GM12873 (cell line): ENCODE results near the gene CFAP70.

Experiments
- TF ChIP-seq, protein P1 (sequence below): IDR thresholded peaks from 2 replicates; pipeline ENCODE4 v1.5.1; 2012; ENCODE audit warnings: low read depth, mild to moderate bottlenecking, moderate library complexity, low read length, control low read depth; ENCODE audit not compliant: insufficient read depth; ENCODE audit errors: missing control alignments

CFAP70 gene

DNA sequence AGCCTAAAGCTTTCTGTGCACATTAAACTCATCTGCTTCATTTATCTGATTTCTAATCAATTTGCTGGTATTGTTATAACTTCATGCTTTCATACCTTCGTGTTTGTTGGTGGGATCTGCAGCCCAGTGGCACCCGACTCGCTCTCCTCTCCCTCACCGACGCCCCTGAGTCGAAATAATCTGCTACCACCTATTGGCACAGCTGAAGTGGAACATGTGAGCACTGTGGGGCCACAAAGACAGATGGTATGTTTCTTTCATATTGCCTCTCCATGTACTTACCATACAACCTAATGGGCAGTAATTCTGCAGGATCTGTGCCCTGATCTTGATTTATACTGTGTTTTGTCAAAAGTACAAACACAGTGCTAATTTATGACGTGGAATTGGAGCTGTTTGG, 124.0 kb downstream of the CFAP70 start:
- TF ChIP-seq, protein P1, sequence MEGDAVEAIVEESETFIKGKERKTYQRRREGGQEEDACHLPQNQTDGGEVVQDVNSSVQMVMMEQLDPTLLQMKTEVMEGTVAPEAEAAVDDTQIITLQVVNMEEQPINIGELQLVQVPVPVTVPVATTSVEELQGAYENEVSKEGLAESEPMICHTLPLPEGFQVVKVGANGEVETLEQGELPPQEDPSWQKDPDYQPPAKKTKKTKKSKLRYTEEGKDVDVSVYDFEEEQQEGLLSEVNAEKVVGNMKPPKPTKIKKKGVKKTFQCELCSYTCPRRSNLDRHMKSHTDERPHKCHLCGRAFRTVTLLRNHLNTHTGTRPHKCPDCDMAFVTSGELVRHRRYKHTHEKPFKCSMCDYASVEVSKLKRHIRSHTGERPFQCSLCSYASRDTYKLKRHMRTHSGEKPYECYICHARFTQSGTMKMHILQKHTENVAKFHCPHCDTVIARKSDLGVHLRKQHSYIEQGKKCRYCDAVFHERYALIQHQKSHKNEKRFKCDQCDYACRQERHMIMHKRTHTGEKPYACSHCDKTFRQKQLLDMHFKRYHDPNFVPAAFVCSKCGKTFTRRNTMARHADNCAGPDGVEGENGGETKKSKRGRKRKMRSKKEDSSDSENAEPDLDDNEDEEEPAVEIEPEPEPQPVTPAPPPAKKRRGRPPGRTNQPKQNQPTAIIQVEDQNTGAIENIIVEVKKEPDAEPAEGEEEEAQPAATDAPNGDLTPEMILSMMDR, result no peak

DNA sequence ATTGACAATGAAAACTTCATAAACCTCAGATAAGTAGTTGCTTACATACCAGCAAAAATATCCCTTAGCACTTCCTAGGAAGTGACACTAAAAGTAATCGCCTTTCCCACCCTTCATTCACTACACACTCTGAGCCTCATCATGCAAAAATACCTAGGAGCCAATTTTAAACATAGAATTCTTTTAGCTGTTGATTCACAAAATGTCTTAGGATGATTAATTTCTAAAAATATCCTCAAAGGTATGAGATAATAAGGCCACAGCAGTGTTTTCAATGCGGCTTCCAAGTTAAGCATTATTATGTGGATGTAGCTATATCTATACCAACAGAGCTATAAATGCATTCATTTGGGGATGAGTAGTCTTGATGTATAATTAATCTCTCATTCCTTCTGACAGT, 124.8 kb downstream of the CFAP70 start:
- TF ChIP-seq, protein P1, result no peak

DNA sequence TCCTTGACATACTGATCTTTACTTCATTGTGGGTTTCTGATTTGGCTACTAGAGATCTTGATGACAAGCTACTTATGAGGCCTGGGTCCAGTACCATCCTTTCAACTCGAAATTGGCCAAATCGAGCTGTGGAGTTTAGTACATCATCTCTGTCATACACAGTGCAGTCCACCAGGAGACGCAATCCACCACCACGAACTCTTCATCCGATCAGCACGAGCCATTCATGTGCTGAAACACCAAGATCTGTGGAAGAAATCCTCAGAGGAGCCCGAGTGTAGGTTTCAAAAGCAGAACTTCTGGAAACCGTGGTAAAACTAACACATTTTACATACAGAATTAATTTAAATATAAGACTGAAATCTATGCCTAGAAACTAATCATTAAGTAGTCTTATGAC, 125.8 kb downstream of the CFAP70 start:
- TF ChIP-seq, protein P1, result peak; percentile 24

DNA sequence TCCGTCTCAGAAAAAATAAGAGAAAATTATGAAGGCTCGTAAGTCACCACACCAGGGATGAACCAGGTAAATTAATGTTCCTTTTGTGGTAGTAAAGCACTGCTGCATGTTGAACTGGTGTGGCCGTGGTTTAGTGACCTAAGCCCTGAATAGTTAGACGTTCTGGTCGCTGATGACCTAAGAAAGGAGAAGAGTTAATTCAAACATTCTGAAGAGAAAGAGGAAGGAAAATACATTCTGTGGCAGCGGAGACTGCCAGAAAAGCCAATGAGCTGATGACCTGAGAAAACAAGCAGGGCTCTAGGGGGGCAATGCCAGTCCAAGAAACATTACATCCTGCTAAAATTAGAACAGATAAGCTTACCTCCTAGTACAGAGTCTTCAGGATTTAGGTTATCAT, 129.1 kb downstream of the CFAP70 start:
- TF ChIP-seq, protein P1, result no peak

DNA sequence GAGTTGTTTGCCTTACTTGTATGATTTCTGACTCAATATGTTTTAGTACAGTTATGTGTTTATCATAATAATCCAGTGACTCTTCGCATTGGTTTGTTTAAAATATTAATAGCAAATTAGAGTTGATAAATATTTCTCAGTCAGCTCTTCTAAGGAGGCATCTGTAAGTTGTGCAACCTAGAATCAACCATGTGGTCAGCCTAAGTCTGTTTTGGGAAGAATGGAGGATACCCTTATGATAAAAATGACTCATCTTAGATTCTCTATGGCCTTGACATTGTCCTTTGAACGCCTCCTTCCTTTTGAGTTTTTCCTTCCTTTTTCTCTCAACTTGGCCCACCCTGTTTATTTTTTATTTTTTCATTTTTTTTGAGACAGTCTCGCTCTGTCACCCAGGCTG, 130.4 kb downstream of the CFAP70 start:
- TF ChIP-seq, protein P1, result no peak

DNA sequence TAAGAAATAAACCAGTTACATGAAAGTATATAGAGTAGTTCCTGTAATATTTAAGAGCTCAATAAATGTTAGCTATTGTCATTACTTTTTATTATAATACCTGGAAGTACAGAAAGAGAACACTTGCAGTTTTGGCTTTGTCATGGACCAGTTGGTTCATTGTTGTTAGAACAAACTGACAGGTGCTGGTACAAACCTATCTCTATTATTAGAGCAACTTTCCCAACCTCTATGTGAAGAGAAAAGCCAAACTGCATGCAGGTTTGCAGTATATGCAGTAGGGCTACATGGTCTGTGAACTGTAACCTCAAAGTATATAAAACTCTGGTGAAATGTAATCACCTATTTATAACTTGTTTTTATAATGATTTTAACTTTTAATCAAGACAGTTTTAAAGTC, 132.0 kb downstream of the CFAP70 start:
- TF ChIP-seq, protein P1, result no peak

DNA sequence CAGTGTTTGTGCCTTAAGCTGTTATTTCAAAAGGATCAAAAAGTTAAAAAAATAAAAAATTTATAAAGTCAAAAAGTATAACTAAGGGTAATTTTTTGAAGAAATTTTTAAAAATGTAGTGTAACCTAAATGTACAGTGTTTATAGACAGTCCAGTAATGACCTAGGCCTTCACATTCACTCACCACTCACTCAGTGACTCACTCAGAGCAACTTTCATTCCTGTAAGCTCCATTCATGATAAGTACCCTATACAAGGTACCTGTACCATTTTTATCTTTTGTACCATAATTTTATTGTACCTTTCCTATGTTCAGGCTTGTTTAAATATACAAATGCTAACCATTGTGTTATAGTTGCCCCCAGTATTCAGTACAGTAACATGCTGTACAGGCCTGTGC, 133.1 kb downstream of the CFAP70 start:
- TF ChIP-seq, protein P1, result no peak

DNA sequence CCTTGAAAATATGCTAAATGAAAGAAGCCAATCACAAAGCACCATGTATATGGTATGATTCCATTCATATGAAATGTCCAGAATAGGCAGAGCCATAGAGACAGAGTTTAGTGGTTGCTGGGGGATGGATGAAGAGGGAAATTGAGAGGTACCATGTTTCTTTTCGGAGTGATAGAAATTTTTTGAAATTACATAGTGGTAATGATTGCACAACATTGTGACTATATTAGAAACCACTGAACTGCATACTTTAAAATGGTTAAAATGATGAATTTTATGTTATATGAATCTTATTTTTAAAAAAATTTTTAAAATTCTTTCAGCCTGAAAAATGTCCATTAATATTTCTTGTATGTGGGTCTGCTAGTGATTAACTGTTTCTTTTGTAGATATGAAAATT, 137.7 kb downstream of the CFAP70 start:
- TF ChIP-seq, protein P1, result no peak
